Mammary epithelial cell (primary cell): ENCODE data around the gene KATNA1.

Source experiments
- EZH2 ChIP-seq: IDR thresholded peaks from 2 replicates; pipeline ENCODE4 v1.6.1; 2012; ENCODE audit warnings: low read length, inconsistent platforms, borderline replicate concordance
- TF ChIP-seq, protein P1 (sequence below), 2 donors: IDR thresholded peaks in 1 of 2; conservative IDR thresholded peaks in 1 of 2; 2 replicates each; pipeline ENCODE4 v1.5.1; 2011 to 2012; ENCODE audit warnings: inconsistent platforms in 2 of 2, low read length in 2 of 2, mild to moderate bottlenecking in 2 of 2, control low read depth in 1 of 2, low read depth in 1 of 2; ENCODE audit not compliant: insufficient read depth in 1 of 2; ENCODE audit errors: extremely low read depth in 1 of 2

DNA sequence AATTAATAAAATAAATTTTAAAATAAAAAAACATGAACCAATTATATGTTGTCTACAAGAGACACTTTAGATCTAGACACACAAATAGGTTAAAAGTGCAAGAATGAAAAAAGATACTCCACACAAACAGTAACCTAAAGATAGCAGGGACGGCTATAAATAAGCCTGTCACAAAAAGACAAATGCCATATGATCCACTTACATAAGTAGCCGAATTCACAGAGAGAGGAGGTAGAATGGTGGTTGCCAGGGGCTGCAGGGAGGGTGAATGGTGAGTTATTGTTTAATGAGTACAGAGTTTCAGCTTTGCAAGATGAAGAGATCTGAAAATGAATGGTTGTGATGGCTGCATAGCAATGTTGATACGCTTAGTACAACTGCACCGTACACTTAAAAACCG is 32.7 kb downstream of the KATNA1 start:
- TF ChIP-seq, protein P1, sequence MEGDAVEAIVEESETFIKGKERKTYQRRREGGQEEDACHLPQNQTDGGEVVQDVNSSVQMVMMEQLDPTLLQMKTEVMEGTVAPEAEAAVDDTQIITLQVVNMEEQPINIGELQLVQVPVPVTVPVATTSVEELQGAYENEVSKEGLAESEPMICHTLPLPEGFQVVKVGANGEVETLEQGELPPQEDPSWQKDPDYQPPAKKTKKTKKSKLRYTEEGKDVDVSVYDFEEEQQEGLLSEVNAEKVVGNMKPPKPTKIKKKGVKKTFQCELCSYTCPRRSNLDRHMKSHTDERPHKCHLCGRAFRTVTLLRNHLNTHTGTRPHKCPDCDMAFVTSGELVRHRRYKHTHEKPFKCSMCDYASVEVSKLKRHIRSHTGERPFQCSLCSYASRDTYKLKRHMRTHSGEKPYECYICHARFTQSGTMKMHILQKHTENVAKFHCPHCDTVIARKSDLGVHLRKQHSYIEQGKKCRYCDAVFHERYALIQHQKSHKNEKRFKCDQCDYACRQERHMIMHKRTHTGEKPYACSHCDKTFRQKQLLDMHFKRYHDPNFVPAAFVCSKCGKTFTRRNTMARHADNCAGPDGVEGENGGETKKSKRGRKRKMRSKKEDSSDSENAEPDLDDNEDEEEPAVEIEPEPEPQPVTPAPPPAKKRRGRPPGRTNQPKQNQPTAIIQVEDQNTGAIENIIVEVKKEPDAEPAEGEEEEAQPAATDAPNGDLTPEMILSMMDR (conservative IDR thresholded peaks at IDR 0.05 in 1 of 2, IDR thresholded peaks at IDR 0.05 in 1 of 2; ENCODE audit: extremely low read depth in 1 of 2, insufficient read depth in 1 of 2, low read depth in 1 of 2, low read length in 2 of 2): no peak
- no peak for TF ChIP-seq EZH2
